Measurements from ENCODE around the gene FAM76A.
"Not testable (repeated sequence)": the region's sequence is repeated elsewhere in the genome, so short reads cannot be mapped to it uniquely, and the experiment has no call there.

Gene FAM76A

GRCh38 chr1:27778056-27778455 lies 52.3 kb downstream of the FAM76A start:
- DNase-seq (ENCODE audit: low spot score): no peak

GRCh38 chr1:27779122-27779521 lies 53.4 kb downstream of the FAM76A start:
- no peak for DNase-seq (ENCODE audit: low spot score)

- no peak for DNase-seq (ENCODE audit: low spot score)
Measured at GRCh38 chr1:27782950-27783349, 57.2 kb downstream of the FAM76A start.

DNA sequence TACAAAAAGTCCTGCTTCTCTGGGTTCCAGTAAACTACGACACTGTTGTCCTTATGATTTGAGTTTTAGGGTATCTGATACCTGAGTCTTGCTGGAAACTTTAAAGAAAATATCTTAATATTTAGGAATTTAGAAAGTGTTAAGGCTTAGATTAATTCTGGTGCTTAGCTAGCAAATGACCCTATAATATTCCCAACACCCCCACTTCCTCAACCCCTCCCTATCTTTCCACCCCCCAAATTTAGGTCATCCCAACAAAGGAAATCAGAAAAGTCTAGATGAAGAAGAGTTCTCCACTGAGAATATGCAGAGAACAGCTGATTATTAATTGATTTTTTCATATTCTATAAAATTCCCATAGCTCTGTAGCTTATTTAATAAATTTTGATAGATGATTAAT lies 58.9 kb downstream of the FAM76A start:
- DNase-seq (ENCODE audit: low spot score): no peak

- no peak for DNase-seq (ENCODE audit: low spot score)
Measured at GRCh38 chr1:27785781-27786455, 60.2 kb downstream of the FAM76A start.

GRCh38 chr1:27787895-27788294 lies 62.1 kb downstream of the FAM76A start:
- no peak for DNase-seq (ENCODE audit: low spot score)

DNA sequence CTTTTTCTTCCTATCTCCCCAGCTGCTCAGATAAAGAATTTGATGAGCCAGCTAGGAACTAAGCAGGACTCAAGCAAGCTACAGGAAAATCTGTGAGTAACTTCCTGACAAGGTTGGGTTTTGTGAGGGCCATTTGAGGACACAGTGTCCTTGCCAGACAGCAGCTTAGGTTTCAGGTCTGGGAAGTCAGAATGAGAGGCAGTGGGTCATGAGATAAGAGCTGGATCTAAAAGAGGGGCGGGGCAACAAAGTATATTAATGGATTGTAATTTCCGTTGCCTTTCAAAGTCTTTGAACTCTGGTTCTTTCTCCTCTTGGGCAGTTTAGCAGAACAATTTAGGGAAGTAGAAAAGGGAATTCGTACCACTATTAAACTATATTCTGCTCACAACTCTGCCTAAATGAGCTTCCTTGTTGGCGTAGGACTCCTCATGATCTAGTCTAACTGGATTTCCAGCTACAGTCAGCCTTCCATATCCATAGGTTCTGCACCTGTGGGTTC lies 63.8 kb downstream of the FAM76A start:
- DNase-seq (ENCODE audit: low spot score): no peak

DNA sequence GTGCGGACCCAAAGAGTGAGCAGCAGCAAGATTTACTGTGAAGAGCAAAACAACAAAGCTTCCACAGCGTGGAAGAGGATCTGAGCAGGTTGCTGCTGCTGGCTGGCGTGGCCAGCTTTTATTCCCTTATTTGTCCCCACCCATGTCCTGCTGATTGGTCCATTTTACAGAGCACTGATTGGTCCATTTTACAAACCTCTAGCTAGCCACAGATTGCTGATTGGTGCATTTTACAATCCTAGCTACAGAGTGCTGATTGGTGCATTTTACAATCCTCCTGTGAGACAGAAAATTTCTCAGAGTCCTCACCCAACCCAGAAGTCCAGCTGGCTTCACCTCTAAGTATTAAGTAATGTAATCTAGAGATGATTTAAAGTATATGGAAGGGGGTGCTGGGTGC lies 64.5 kb downstream of the FAM76A start:
- not testable (repeated sequence) for DNase-seq (ENCODE audit: low spot score)

DNA sequence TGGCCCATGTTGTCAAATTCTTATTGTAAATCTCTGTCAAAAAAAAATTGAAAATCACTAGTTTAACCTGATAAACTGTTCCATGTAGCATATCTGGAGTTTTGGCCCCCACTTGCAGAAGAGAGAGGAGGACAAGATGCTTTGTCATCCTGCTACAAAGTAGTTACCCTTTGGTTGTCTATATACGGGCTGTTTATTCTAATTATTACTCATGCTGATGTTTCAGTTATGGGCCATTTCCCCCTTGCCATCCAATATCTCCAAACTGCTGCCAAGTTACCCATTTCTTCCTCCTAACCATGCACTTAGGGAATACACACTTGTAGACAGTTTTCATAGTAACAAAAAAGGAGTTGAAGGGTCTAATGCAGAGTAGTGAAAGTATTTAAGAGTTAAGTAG lies 69.8 kb downstream of the FAM76A start:
- DNase-seq (ENCODE audit: low spot score): no peak

GRCh38 chr1:27804791-27805190 lies 79.0 kb downstream of the FAM76A start:
- no peak for DNase-seq (ENCODE audit: low spot score)

GRCh38 chr1:27806758-27807157 lies 81.0 kb downstream of the FAM76A start:
- DNase-seq (ENCODE audit: low spot score): no peak

DNA sequence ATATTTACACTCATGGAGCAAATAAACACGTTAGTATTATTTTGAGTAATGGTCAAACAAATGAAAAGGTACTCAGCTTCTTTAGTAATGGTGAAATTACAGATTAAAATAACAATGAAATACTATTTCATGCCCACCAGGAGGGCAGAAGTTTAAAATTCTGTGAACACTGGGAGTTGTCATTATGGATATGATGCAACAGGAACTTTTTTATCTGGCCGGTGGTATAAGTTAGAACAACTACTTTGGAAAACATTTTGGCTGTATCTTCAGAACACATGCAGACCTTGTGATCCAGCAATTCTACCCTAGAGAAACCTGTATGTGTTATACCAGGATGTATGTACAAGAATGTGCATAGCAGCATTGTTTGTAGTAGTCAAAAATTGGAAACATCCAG lies 81.6 kb downstream of the FAM76A start:
- no peak for DNase-seq (ENCODE audit: low spot score)

DNA sequence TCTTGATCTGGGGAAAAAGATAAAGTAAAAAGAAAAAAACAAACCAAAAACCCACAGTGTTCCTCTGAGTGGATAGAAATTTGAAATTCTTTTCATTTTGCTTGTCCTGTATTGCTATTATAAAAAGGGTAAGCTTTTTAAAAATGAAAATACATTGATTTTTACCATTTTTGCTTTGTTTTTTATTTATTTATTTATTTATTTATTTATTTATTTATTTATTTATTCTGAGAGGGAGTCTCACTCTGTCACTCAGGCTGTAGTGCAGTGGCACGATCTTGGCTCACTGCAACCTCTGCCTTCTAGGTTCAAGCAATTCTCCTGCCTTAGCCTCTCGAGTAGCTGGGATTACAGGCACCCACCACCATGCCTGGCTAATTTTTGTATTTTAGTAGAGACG lies 82.4 kb downstream of the FAM76A start:
- DNase-seq (ENCODE audit: low spot score): not testable (repeated sequence)

- no peak for DNase-seq (ENCODE audit: low spot score)
Measured at GRCh38 chr1:27809883-27810282, 84.1 kb downstream of the FAM76A start.

- DNase-seq (ENCODE audit: low spot score): no peak
Measured at GRCh38 chr1:27811741-27812500, 86.2 kb downstream of the FAM76A start.

All from D341Med (cell line).